C4-2B (cell line): Measurements from ENCODE around the gene PDE4D.

Experiments
- H3K27ac ChIP-seq: fragments of 450-650 bp; 2 replicates; pipeline ENCODE4 v1.5.1; 2017
- ZFX ChIP-seq: fragments of 450-650 bp; IDR thresholded peaks from 2 replicates; pipeline ENCODE4 v1.6.1; 2017
- TF ChIP-seq, protein P1 (sequence below): fragments of 450-650 bp; conservative IDR thresholded peaks from 2 replicates; pipeline ENCODE4 v1.5.1; 2017; ENCODE audit warnings: mild to moderate bottlenecking

Gene PDE4D

DNA sequence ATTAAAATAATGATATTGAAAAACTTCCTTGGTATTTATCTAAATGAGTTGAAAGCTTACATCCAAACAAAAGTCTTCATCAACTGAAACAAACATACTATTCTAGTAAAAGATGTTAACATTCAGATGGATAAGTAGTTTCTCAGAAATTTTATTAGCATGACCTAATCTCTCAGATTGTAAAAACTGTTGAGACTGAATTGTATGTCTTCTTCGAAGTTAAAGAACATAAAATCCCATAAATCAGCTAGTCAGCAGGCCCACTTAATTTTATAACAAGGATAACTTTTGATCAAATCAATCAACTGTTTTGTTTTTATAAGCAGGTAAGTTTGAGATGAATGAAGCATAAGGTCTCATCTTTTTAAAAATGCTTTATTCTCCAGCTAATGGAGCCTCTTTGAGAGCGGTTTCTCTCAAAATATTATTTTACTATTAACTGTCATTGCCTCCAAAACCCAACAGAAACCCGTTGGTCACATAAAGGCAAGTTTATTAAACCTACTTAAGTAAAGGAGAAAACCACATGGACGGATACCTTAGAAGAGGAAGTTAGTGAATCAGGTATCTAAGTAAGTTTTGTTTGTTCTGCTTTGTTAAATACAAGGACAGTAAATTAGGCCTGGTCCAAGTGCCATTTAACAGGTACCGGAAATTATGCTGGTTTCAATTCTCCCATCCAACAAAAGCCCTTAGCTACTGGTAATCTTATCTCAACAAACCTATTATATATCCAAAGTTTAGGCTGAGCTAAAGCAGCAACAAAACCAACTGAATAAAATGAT lies 457.0 kb downstream of the PDE4D start:
- H3K27ac ChIP-seq: no peak overlapping the region
- no peak for TF ChIP-seq ZFX
- TF ChIP-seq, protein P1, sequence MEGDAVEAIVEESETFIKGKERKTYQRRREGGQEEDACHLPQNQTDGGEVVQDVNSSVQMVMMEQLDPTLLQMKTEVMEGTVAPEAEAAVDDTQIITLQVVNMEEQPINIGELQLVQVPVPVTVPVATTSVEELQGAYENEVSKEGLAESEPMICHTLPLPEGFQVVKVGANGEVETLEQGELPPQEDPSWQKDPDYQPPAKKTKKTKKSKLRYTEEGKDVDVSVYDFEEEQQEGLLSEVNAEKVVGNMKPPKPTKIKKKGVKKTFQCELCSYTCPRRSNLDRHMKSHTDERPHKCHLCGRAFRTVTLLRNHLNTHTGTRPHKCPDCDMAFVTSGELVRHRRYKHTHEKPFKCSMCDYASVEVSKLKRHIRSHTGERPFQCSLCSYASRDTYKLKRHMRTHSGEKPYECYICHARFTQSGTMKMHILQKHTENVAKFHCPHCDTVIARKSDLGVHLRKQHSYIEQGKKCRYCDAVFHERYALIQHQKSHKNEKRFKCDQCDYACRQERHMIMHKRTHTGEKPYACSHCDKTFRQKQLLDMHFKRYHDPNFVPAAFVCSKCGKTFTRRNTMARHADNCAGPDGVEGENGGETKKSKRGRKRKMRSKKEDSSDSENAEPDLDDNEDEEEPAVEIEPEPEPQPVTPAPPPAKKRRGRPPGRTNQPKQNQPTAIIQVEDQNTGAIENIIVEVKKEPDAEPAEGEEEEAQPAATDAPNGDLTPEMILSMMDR: no peak

DNA sequence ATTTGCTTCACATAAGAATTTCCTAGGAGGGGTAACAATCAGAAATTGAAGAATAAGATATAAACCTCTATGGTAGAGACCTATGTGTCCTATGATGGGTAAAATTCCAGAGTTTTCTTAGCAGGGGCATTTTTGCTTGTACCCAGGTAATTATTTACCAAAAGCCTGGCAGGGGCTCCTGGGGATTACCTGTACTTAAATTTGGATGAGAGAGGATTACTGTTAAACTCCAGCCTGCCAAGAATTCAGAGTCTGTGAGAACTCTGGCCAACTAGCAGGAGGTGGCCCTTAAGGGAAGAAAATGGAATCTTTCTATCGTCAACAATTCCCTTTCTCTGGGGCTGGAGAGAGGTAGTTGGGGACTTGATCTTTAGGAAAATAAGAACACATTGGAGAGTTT lies 460.4 kb downstream of the PDE4D start:
- TF ChIP-seq ZFX: no peak
- TF ChIP-seq, protein P1: no peak
- no peak overlapping the region for H3K27ac ChIP-seq

DNA sequence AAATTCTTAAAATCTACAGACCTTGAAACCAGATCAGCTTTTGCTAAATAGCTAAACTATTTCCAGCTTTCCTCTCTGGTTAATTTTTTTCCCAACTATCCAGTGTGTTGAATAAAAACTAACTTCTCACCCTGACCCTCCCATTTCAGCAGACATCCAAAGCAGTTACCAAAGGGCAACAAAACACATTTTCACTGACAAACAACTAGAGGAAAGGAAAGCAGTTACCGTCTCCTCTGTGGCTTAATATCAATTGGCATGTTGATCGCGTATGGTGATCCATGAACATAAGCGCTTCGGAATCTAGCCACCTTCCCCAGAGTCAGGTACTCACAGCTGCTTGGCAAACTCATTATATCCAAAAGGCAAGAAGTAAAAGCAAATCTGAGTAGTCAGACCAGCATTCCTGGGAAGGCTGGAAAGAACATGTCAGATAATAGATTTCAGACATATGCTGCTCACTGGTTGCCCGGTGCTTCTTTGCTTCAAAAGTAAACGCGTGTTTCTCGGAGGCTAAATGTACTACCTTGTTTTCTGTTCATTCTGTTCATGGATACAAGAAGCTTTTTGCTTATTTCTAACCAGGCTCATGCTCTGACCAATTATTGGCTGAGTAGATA lies 463.4 kb downstream of the PDE4D start:
- no peak for TF ChIP-seq ZFX
- TF ChIP-seq, protein P1: no peak
- no peak overlapping the region for H3K27ac ChIP-seq

DNA sequence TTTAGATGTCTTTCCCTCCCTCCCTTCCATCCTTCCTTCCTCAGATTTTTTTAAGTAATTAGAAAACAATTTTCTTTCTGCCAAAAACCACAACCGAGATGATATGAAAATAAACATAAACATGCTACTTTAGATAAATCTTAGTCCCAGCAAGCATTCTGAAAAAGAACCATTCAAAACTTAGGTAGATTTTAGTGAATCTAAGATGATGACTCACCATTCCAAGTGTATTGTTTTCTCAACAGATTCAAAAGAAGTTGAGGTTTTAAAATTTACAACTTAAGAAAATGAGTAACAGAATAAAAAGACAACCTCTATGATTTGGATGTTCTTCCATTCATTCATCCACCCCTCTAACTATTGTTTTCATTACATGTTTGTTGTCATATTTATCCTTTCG lies 465.1 kb downstream of the PDE4D start:
- no peak overlapping the region for H3K27ac ChIP-seq
- TF ChIP-seq ZFX: no peak
- TF ChIP-seq, protein P1: no peak

DNA sequence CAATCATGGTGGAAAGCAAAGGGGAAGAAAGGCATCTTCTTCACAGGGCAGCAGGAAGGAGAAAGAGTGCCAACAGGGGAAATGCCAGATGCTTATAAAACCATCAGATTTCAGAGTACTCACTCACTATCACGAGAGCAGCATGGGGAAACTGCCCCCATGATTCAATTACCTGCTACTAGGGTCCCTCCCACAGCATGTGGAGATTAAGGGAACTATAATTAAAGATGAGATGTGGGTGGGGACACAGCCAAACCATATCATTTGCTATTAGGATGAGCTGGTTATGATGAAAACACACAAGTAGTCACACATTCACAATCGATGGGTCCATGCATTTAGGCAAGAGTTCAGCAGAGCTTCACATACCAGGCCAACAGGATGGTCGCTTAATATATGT lies 469.0 kb downstream of the PDE4D start:
- no peak overlapping the region for H3K27ac ChIP-seq
- TF ChIP-seq ZFX: no peak
- TF ChIP-seq, protein P1: no peak

DNA sequence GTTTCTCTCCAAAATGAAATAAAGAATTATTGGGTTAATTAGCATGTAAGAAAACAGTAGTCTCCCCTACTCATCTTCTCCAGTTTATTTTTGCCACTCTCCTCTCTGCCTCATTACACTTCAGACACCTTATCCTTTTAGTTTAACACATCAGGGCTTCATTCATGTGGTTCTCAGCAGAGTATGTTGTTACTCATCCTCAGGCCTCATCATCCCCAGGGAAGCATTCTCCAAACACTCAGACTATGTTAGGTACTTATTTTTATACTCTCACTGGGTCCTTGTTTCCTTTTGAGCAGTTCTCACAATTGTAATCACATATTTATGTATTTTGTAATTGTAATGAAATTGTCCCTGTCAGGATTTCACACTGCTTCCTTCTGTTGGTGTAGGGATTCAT lies 470.5 kb downstream of the PDE4D start:
- TF ChIP-seq ZFX: no peak
- TF ChIP-seq, protein P1: no peak
- no peak overlapping the region for H3K27ac ChIP-seq
